Calu3 (cell line): ENCODE measurements around the gene RTL3. TPM values are rescaled to one million over a fixed set of nuclear protein-coding genes. Genes with fewer than 3 reads are reported as not detected.
"Not testable (repeated sequence)": the region's sequence is repeated elsewhere in the genome, so short reads cannot be mapped to it uniquely, and the experiment has no call there.

Experiments
- BruUV-seq: library from RNA; stranded (reverse); fragments of 400-500 nt; replicated peaks from 2 replicates; lab custom pipeline; 2021; lab: Mats Ljungman, UMichigan
- CTCF ChIA-PET: fragments of 300-600 bp; sonication (Branson Sonifier 250); formaldehyde crosslinking; loops from one replicate; lab custom pipeline; 2022; ENCODE audit warnings: antibody characterized with exemption; lab: Charles Lee
- DNase-seq: peaks from one replicate; pipeline ENCODE4 v3.0.0; 2022
- H3K27ac Mint-ChIP-seq: one replicate; pipeline ENCODE4 v1.8.0; 2022; ENCODE audit warnings: mixed read lengths; ENCODE audit not compliant: unreplicated experiment
- H3K27me3 Mint-ChIP-seq: one replicate; pipeline ENCODE4 v1.8.0; 2022; ENCODE audit warnings: mixed read lengths; ENCODE audit not compliant: unreplicated experiment
- H3K36me3 Mint-ChIP-seq: one replicate; pipeline ENCODE4 v1.8.0; 2022; ENCODE audit warnings: mild to moderate bottlenecking, moderate library complexity, mixed read lengths; ENCODE audit not compliant: insufficient read depth, unreplicated experiment
- H3K4me1 Mint-ChIP-seq: one replicate; pipeline ENCODE4 v1.8.0; 2022; ENCODE audit warnings: mild to moderate bottlenecking, low read depth, mixed read lengths; ENCODE audit not compliant: unreplicated experiment
- H3K4me3 Mint-ChIP-seq: one replicate; pipeline ENCODE4 v1.8.0; 2022; ENCODE audit warnings: mild to moderate bottlenecking, low read depth, moderate library complexity, mixed read lengths; ENCODE audit not compliant: unreplicated experiment
- H3K9me3 Mint-ChIP-seq: one replicate; pipeline ENCODE4 v1.8.0; 2022; ENCODE audit warnings: low read depth, mixed read lengths; ENCODE audit not compliant: unreplicated experiment
- intact Hi-C: fragments of 100-400 bp; cut with micrococcal nuclease; formaldehyde crosslinking; loops from one replicate; pipeline ENCODE4 v1.10.0; 2022; ENCODE audit not compliant: unreplicated experiment
- total RNA-seq: library from RNA; stranded (reverse); gene quantifications from 2 replicates; pipeline ENCODE4 v1.2.3, GENCODE V29; 2022
- TF ChIP-seq, protein P1 (sequence below): fragments of 200-600 bp; IDR thresholded peaks from one replicate; pipeline ENCODE4 v1.8.0; 2022; ENCODE audit warnings: antibody characterized with exemption; ENCODE audit not compliant: unreplicated experiment

Gene RTL3
- total RNA-seq, 1 experiment from 2014 or later = not detected

DNA sequence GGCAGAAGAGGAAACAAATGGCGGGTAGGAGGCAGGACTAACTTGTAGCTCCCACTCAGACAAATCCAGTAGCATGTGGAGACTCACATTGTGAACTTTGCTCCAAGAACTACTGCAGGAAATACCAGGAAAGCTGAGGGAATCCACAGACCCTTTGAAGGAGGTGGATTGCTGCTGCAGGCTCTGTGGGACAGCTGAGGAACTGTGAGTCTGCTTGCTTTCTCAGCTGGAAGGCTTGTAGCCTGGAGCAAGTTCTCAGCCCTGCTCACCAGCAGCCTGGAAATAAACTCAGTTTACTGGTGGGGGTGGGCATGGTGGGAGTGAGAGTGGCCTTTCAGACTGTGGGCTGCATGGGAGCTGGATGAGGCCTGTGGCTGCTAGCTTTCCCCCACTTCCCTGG is 16.0 kb downstream of the RTL3 start:
- H3K4me3 Mint-ChIP-seq = no peak overlapping the region
- no peak for DNase-seq
- H3K4me1 Mint-ChIP-seq = no peaks in the 10 kb centered on the region
- H3K27ac Mint-ChIP-seq = no peak overlapping the region
- H3K27me3 Mint-ChIP-seq = no peaks in the 10 kb centered on the region
- TF ChIP-seq, protein P1, sequence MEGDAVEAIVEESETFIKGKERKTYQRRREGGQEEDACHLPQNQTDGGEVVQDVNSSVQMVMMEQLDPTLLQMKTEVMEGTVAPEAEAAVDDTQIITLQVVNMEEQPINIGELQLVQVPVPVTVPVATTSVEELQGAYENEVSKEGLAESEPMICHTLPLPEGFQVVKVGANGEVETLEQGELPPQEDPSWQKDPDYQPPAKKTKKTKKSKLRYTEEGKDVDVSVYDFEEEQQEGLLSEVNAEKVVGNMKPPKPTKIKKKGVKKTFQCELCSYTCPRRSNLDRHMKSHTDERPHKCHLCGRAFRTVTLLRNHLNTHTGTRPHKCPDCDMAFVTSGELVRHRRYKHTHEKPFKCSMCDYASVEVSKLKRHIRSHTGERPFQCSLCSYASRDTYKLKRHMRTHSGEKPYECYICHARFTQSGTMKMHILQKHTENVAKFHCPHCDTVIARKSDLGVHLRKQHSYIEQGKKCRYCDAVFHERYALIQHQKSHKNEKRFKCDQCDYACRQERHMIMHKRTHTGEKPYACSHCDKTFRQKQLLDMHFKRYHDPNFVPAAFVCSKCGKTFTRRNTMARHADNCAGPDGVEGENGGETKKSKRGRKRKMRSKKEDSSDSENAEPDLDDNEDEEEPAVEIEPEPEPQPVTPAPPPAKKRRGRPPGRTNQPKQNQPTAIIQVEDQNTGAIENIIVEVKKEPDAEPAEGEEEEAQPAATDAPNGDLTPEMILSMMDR = no peak
- intact Hi-C loops = no loop called here
- no TSS peak for BruUV-seq
- CTCF ChIA-PET = no interaction called here
- peaks cover 11% of the 10 kb centered on the region for H3K9me3 Mint-ChIP-seq
- no peaks in the 10 kb centered on the region for H3K36me3 Mint-ChIP-seq

DNA sequence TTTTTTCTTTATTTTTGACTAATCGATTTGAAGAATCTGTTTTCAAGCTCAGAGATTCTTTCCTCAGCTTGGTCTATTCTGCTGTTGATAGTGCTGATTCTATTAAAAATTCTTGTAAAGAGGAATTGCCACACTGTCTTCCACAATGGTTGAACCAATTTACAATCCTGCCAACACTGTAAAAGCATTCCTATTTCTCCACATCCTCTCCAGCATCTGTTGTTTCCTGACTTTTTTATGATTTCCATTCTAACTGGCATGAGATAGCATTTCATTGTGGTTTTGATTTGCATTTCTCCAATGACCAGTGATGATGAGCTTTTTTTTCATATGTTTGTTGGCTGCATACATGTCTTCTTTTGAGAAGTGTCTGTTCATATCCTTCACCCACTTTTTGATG is 23.0 kb downstream of the RTL3 start:
- H3K4me3 Mint-ChIP-seq, H3K4me1 Mint-ChIP-seq, H3K36me3 Mint-ChIP-seq, H3K27ac Mint-ChIP-seq, H3K9me3 Mint-ChIP-seq, BruUV-seq, CTCF ChIA-PET, H3K27me3 Mint-ChIP-seq, DNase-seq, intact Hi-C loops: not testable (repeated sequence)

DNA sequence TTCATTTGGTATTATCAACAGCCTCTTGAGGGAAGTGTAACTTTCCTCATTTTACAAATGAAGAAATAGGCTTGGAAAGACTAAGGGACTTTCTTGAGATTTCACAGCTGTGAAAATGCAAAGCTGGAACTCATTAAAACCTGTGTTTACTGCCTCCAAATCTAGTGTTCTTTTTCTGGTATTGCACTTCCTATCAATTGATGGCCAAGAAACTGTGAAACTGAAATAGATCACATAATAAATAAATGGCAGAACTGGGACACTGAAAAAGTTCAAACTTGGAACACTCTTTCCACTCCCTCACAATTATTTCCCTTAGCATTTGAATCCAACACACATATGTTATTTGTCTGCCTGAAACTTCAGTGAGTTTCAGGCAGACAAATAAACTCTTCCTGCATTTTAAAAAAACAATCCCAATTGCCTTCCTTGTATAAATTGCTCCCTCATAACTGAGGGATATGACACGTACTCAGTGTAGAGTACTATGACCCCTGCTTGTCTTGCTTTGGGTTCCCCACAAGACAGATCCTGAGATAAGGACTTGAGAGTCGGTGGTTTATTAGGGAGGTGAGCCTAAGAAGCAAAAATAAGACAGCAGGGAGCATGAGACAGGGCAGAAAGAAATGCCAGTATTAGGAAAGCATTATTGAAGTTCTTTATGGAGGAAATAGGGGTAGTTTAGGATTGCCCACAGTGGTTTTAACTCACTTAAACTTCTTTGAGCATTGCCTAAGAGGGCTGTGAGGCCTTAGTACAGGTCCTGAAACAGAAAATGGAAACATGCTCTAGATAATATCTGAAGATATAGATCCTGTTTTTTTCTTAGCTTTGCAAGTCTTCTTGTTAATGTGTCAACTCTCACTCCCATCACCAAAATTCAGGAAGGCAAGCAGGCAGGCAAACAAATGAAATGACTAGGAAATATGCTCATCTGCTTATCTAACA is 33.9 kb downstream of the RTL3 start:
- H3K36me3 Mint-ChIP-seq = no peaks in the 10 kb centered on the region
- H3K4me3 Mint-ChIP-seq = no peak overlapping the region
- TF ChIP-seq, protein P1 = no peak
- no peak overlapping the region for H3K27ac Mint-ChIP-seq
- CTCF ChIA-PET = no interaction called here
- H3K27me3 Mint-ChIP-seq = no peaks in the 10 kb centered on the region
- no TSS peak for BruUV-seq
- intact Hi-C loops = no loop called here
- H3K9me3 Mint-ChIP-seq = no peaks in the 10 kb centered on the region
- no peaks in the 10 kb centered on the region for H3K4me1 Mint-ChIP-seq
- no peak for DNase-seq

- TF ChIP-seq, protein P1 = no peak
- CTCF ChIA-PET = no interaction called here
- BruUV-seq = no TSS peak
- Mint-ChIP-seq H3K4me1 (no peaks in the 10 kb centered on the region), H3K36me3 (no peaks in the 10 kb centered on the region), H3K27ac (no peak overlapping the region), H3K27me3 (no peaks in the 10 kb centered on the region), H3K9me3 (no peaks in the 10 kb centered on the region), H3K4me3 (no peak overlapping the region)
- DNase-seq = no peak
- intact Hi-C loops = no loop called here
Observed at GRCh38 chrX:78624426-78624825, 34.7 kb downstream of the RTL3 start.

DNA sequence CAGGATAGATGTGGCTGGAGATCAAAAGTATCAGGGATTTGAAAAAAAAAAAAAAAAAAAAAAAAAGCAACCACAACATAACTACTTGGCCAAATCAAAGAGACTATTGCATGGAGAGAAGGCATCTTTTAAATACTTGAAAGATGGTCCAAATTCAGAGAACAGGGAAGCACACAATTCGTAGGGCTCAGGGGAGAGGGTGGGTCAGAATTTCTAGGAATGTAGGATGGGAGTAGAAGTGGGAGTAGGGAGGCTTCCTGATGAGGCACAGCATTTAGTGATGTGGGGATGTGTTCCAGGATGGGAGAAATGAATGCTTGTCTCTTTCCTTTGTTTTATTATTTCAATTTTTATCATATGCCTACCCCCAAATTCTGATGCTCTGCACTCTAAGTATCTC is 36.3 kb downstream of the RTL3 start:
- no peaks in the 10 kb centered on the region for H3K27me3 Mint-ChIP-seq
- no peak for DNase-seq
- no TSS peak for BruUV-seq
- TF ChIP-seq, protein P1 = no peak
- H3K9me3 Mint-ChIP-seq = no peaks in the 10 kb centered on the region
- H3K4me1 Mint-ChIP-seq = no peaks in the 10 kb centered on the region
- CTCF ChIA-PET = no interaction called here
- no peak overlapping the region for H3K4me3 Mint-ChIP-seq
- no peaks in the 10 kb centered on the region for H3K36me3 Mint-ChIP-seq
- no peak overlapping the region for H3K27ac Mint-ChIP-seq
- intact Hi-C loops = no loop called here
